Brain microvascular endothelial cell (primary cell): ENCODE data around the gene ZFYVE19.

Source experiments
- DNase-seq: peaks from one replicate; pipeline ENCODE4 v3.0.0-alpha.2; 2020
- H3K27ac ChIP-seq: fragments of 250-450 bp; sonication (Bioruptor Pico); 2 replicates; pipeline ENCODE4 v1.5.1; 2020; ENCODE audit warnings: mild to moderate bottlenecking, moderate library complexity
- H3K27me3 ChIP-seq: fragments of 250-450 bp; sonication (Bioruptor Pico); replicated peaks from 2 replicates; pipeline ENCODE4 v1.5.1; 2020; ENCODE audit warnings: mild to moderate bottlenecking
- H3K36me3 ChIP-seq: fragments of 250-450 bp; sonication (Bioruptor Pico); replicated peaks from 2 replicates; pipeline ENCODE4 v1.5.1; 2020; ENCODE audit warnings: mild to moderate bottlenecking
- H3K4me3 ChIP-seq: 2 replicates; pipeline ENCODE4 v1.5.1; 2011; ENCODE audit warnings: low read depth, mild to moderate bottlenecking, control low read depth, low read length, moderate library complexity
- in situ Hi-C: cut with HindIII; loops from 2 replicates; pipeline ENCODE4 v1.10.0; 2017; ENCODE audit warnings: low sequenced_read_pairs, low pct_ligation_motif_present
- TF ChIP-seq, protein P1 (sequence below): IDR thresholded peaks from 2 replicates; pipeline ENCODE4 v1.5.1; 2011; ENCODE audit warnings: low read depth, mild to moderate bottlenecking, moderate library complexity, low read length, control low read depth, inconsistent platforms; ENCODE audit errors: missing control alignments

The ZFYVE19 gene

DNA sequence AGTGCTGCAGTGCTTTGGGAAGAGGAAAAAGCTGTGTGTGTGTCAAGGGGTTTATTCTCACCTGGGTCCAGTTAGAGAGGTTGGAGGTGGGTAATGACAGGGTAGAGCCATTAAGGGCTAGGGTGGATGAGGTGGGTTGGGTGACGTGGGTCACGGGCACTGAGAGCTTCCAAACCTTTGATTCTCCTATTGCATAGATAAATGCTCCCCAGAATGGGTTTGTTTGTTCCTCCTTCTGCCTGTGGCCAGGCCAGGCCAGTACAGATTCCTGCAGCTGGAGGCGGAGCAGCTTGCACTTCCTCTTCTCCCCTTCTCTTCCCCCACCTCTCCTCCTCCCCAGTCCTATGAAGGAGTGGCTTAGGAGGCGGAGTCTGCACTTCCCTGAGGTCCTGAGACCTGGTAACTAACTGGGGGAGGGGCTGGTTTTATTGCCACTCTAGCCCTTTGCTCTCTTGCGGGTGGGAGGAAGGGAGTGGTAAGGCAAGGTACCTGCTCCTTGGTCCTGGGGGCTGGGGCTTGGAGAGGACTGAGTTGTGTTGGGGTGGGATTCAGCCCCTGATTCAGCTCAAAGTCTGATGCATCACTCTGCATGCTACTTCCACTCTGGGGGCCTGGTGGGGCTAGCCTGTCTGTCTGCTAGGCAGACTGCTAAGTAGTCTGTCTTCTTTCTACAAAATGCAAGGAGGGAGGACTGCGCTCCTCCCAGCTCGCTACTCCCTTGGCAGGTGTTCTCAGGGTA lies 40.5 kb downstream of the ZFYVE19 start:
- in situ Hi-C loops, result no loop called here
- H3K27me3 ChIP-seq, result peaks cover 2% of the 10 kb centered on the region
- no peaks in the 10 kb centered on the region for H3K36me3 ChIP-seq
- no peak overlapping the region for H3K27ac ChIP-seq
- H3K4me3 ChIP-seq, result no peak overlapping the region
- DNase-seq, result peak; percentile 25
- TF ChIP-seq, protein P1, sequence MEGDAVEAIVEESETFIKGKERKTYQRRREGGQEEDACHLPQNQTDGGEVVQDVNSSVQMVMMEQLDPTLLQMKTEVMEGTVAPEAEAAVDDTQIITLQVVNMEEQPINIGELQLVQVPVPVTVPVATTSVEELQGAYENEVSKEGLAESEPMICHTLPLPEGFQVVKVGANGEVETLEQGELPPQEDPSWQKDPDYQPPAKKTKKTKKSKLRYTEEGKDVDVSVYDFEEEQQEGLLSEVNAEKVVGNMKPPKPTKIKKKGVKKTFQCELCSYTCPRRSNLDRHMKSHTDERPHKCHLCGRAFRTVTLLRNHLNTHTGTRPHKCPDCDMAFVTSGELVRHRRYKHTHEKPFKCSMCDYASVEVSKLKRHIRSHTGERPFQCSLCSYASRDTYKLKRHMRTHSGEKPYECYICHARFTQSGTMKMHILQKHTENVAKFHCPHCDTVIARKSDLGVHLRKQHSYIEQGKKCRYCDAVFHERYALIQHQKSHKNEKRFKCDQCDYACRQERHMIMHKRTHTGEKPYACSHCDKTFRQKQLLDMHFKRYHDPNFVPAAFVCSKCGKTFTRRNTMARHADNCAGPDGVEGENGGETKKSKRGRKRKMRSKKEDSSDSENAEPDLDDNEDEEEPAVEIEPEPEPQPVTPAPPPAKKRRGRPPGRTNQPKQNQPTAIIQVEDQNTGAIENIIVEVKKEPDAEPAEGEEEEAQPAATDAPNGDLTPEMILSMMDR, result no peak

- TF ChIP-seq, protein P1, result no peak
- in situ Hi-C loops, result no loop called here
- Histone ChIP-seq H3K27me3 (no peaks in the 10 kb centered on the region), H3K4me3 (no peak overlapping the region), H3K27ac (no peak overlapping the region), H3K36me3 (no peaks in the 10 kb centered on the region)
- no peak for DNase-seq
Observed at GRCh38 chr15:40850576-40851112, 43.8 kb downstream of the ZFYVE19 start.

GRCh38 chr15:40852529-40852928 lies 45.6 kb downstream of the ZFYVE19 start:
- DNase-seq, result no peak
- no peak overlapping the region for H3K27ac ChIP-seq
- no peaks in the 10 kb centered on the region for H3K36me3 ChIP-seq
- TF ChIP-seq, protein P1, result no peak
- no peak overlapping the region for H3K4me3 ChIP-seq
- in situ Hi-C loops, result no loop called here
- H3K27me3 ChIP-seq, result no peaks in the 10 kb centered on the region

DNA sequence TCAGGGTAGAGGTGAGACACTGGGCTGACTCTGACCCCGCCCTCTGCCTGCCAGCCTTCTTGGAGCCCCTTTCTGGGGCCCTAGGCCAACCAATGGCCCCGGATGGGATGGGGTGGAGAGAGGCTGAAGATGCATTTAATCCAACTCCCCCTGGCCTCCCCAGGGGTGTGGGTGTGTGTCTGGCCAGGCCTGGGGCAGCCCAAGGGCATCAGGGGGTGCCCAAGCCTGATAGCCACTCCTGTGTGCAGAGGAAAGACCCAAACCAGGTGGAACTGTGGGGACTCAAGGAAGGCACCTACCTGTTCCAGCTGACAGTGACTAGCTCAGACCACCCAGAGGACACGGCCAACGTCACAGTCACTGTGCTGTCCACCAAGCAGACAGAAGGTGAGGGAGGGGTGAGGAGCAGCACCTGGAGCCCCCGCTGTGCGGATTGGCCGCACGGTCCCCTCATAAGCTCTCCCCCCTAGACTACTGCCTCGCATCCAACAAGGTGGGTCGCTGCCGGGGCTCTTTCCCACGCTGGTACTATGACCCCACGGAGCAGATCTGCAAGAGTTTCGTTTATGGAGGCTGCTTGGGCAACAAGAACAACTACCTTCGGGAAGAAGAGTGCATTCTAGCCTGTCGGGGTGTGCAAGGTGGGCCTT lies 46.5 kb downstream of the ZFYVE19 start:
- TF ChIP-seq, protein P1, result no peak
- Histone ChIP-seq H3K27me3 (no peaks in the 10 kb centered on the region), H3K27ac (no peak overlapping the region), H3K4me3 (no peak overlapping the region), H3K36me3 (no peaks in the 10 kb centered on the region)
- no peak for DNase-seq
- in situ Hi-C loops, result no loop called here

GRCh38 chr15:40854161-40854560 lies 47.3 kb downstream of the ZFYVE19 start:
- no peak overlapping the region for H3K27ac ChIP-seq
- TF ChIP-seq, protein P1, result no peak
- DNase-seq, result no peak
- no peaks in the 10 kb centered on the region for H3K36me3 ChIP-seq
- no peaks in the 10 kb centered on the region for H3K27me3 ChIP-seq
- H3K4me3 ChIP-seq, result no peak overlapping the region
- in situ Hi-C loops, result no loop called here
